Measurements from ENCODE around the gene SPAST.

Gene SPAST

GRCh38 chr2:32061973-32062861 is 1.1 kb upstream of the SPAST start:
- no peaks in the 10 kb centered on the region for H3K9me3 ChIP-seq (ENCODE audit: control insufficient read depth, insufficient read depth, low read length)
- H3K36me3 ChIP-seq (ENCODE audit: control insufficient read depth, insufficient read depth, low read length) = 0 out of 2 replicates have a peak, but pooled peaks cover 5% of the 10 kb centered on the region
- peak overlapping the region; percentile 94 for H3K27ac ChIP-seq (ENCODE audit: low read depth, low read length)
- H3K4me3 ChIP-seq (ENCODE audit: low read depth, low read length) = peak overlapping the region; percentile 95
- H3K4me1 ChIP-seq (ENCODE audit: control insufficient read depth, insufficient read depth, low read length) = peaks cover 8% of the 10 kb centered on the region; the same call in 1 of the 2 replicates
- H3K27me3 ChIP-seq (ENCODE audit: control insufficient read depth, insufficient read depth, low read length) = no peaks in the 10 kb centered on the region
- H3K9ac ChIP-seq (ENCODE audit: low read depth, low read length) = peak overlapping the region; percentile 72; the same call in 1 of the 2 replicates

GRCh38 chr2:32064021-32064601 is 755 bp downstream of the SPAST start:
- Histone ChIP-seq H3K27me3 (ENCODE audit: control insufficient read depth, insufficient read depth, low read length) (no peaks in the 10 kb centered on the region), H3K27ac (ENCODE audit: low read depth, low read length) (peak overlapping the region; percentile 94), H3K4me1 (ENCODE audit: control insufficient read depth, insufficient read depth, low read length) (peaks cover 8% of the 10 kb centered on the region; the same call in 1 of the 2 replicates), H3K36me3 (ENCODE audit: control insufficient read depth, insufficient read depth, low read length) (0 out of 2 replicates have a peak, but pooled peaks cover 5% of the 10 kb centered on the region), H3K4me3 (ENCODE audit: low read depth, low read length) (peak overlapping the region; percentile 95), H3K9ac (ENCODE audit: low read depth, low read length) (peak overlapping the region; percentile 38), H3K9me3 (ENCODE audit: control insufficient read depth, insufficient read depth, low read length) (no peaks in the 10 kb centered on the region)

- H3K27ac ChIP-seq (ENCODE audit: low read depth, low read length) = no peak overlapping the region
Observed at GRCh38 chr2:32064713-32065112, 1.4 kb downstream of the SPAST start.

GRCh38 chr2:32067549-32067948 is 4.2 kb downstream of the SPAST start:
- H3K36me3 ChIP-seq (ENCODE audit: control insufficient read depth, insufficient read depth, low read length) = peaks cover 15% of the 10 kb centered on the region; the same call in 1 of the 2 replicates
- H3K27ac ChIP-seq (ENCODE audit: low read depth, low read length) = no peak overlapping the region
- H3K9ac ChIP-seq (ENCODE audit: low read depth, low read length) = no peak overlapping the region
- peaks cover 3% of the 10 kb centered on the region; the same call in 1 of the 2 replicates for H3K4me1 ChIP-seq (ENCODE audit: control insufficient read depth, insufficient read depth, low read length)
- no peaks in the 10 kb centered on the region for H3K27me3 ChIP-seq (ENCODE audit: control insufficient read depth, insufficient read depth, low read length)
- no peak overlapping the region for H3K4me3 ChIP-seq (ENCODE audit: low read depth, low read length)
- no peaks in the 10 kb centered on the region for H3K9me3 ChIP-seq (ENCODE audit: control insufficient read depth, insufficient read depth, low read length)

More at GRCh38 chr2:32064713-32065112, 1.4 kb downstream of the SPAST start:
- peaks cover 8% of the 10 kb centered on the region; the same call in 1 of the 2 replicates for H3K4me1 ChIP-seq (ENCODE audit: control insufficient read depth, insufficient read depth, low read length)
- H3K9ac ChIP-seq (ENCODE audit: low read depth, low read length) = no peak overlapping the region; the same call in 1 of the 2 replicates
- H3K9me3 ChIP-seq (ENCODE audit: control insufficient read depth, insufficient read depth, low read length) = no peaks in the 10 kb centered on the region
- peak overlapping the region; percentile 95 for H3K4me3 ChIP-seq (ENCODE audit: low read depth, low read length)
- H3K27me3 ChIP-seq (ENCODE audit: control insufficient read depth, insufficient read depth, low read length) = no peaks in the 10 kb centered on the region
- H3K36me3 ChIP-seq (ENCODE audit: control insufficient read depth, insufficient read depth, low read length) = 0 out of 2 replicates have a peak, but pooled peaks cover 5% of the 10 kb centered on the region

- no peaks in the 10 kb centered on the region for H3K9me3 ChIP-seq (ENCODE audit: control insufficient read depth, insufficient read depth, low read length)
Observed at GRCh38 chr2:32074134-32074506, 10.8 kb downstream of the SPAST start.

GRCh38 chr2:32095671-32096070 is 32.3 kb downstream of the SPAST start:
- H3K9ac ChIP-seq (ENCODE audit: low read depth, low read length) = no peak overlapping the region

More at GRCh38 chr2:32074134-32074506, 10.8 kb downstream of the SPAST start:
- Histone ChIP-seq H3K27ac (ENCODE audit: low read depth, low read length) (no peak overlapping the region), H3K36me3 (ENCODE audit: control insufficient read depth, insufficient read depth, low read length) (peaks cover 10% of the 10 kb centered on the region; the same call in 1 of the 2 replicates), H3K4me1 (ENCODE audit: control insufficient read depth, insufficient read depth, low read length) (no peaks in the 10 kb centered on the region), H3K9ac (ENCODE audit: low read depth, low read length) (no peak overlapping the region), H3K4me3 (ENCODE audit: low read depth, low read length) (no peak overlapping the region), H3K27me3 (ENCODE audit: control insufficient read depth, insufficient read depth, low read length) (no peaks in the 10 kb centered on the region)

GRCh38 chr2:32108111-32108510 is 44.8 kb downstream of the SPAST start:
- H3K36me3 ChIP-seq (ENCODE audit: control insufficient read depth, insufficient read depth, low read length) = peaks cover 22% of the 10 kb centered on the region

More at GRCh38 chr2:32095671-32096070, 32.3 kb downstream of the SPAST start:
- H3K27me3 ChIP-seq (ENCODE audit: control insufficient read depth, insufficient read depth, low read length) = no peaks in the 10 kb centered on the region
- peaks cover 10% of the 10 kb centered on the region; the same call in 1 of the 2 replicates for H3K36me3 ChIP-seq (ENCODE audit: control insufficient read depth, insufficient read depth, low read length)
- H3K27ac ChIP-seq (ENCODE audit: low read depth, low read length) = no peak overlapping the region
- H3K9me3 ChIP-seq (ENCODE audit: control insufficient read depth, insufficient read depth, low read length) = no peaks in the 10 kb centered on the region
- no peak overlapping the region for H3K4me3 ChIP-seq (ENCODE audit: low read depth, low read length)
- no peaks in the 10 kb centered on the region for H3K4me1 ChIP-seq (ENCODE audit: control insufficient read depth, insufficient read depth, low read length)

GRCh38 chr2:32118055-32118454 is 54.7 kb downstream of the SPAST start:
- H3K36me3 ChIP-seq (ENCODE audit: control insufficient read depth, insufficient read depth, low read length) = peaks cover 21% of the 10 kb centered on the region
- H3K4me3 ChIP-seq (ENCODE audit: low read depth, low read length) = no peak overlapping the region
- H3K4me1 ChIP-seq (ENCODE audit: control insufficient read depth, insufficient read depth, low read length) = no peaks in the 10 kb centered on the region
- H3K27me3 ChIP-seq (ENCODE audit: control insufficient read depth, insufficient read depth, low read length) = no peaks in the 10 kb centered on the region
- H3K9me3 ChIP-seq (ENCODE audit: control insufficient read depth, insufficient read depth, low read length) = no peaks in the 10 kb centered on the region
- H3K27ac ChIP-seq (ENCODE audit: low read depth, low read length) = no peak overlapping the region
- H3K9ac ChIP-seq (ENCODE audit: low read depth, low read length) = no peak overlapping the region

More at GRCh38 chr2:32108111-32108510, 44.8 kb downstream of the SPAST start:
- peaks cover 10% of the 10 kb centered on the region for H3K9me3 ChIP-seq (ENCODE audit: control insufficient read depth, insufficient read depth, low read length)
- no peak overlapping the region for H3K4me3 ChIP-seq (ENCODE audit: low read depth, low read length)
- no peaks in the 10 kb centered on the region for H3K4me1 ChIP-seq (ENCODE audit: control insufficient read depth, insufficient read depth, low read length)
- no peak overlapping the region for H3K27ac ChIP-seq (ENCODE audit: low read depth, low read length)
- no peak overlapping the region for H3K9ac ChIP-seq (ENCODE audit: low read depth, low read length)
- H3K27me3 ChIP-seq (ENCODE audit: control insufficient read depth, insufficient read depth, low read length) = no peaks in the 10 kb centered on the region

GRCh38 chr2:32119161-32119560 is 55.8 kb downstream of the SPAST start:
- Histone ChIP-seq H3K4me3 (ENCODE audit: low read depth, low read length) (no peak overlapping the region), H3K27me3 (ENCODE audit: control insufficient read depth, insufficient read depth, low read length) (no peaks in the 10 kb centered on the region), H3K27ac (ENCODE audit: low read depth, low read length) (no peak overlapping the region), H3K36me3 (ENCODE audit: control insufficient read depth, insufficient read depth, low read length) (peaks cover 25% of the 10 kb centered on the region), H3K9ac (ENCODE audit: low read depth, low read length) (no peak overlapping the region), H3K4me1 (ENCODE audit: control insufficient read depth, insufficient read depth, low read length) (no peaks in the 10 kb centered on the region), H3K9me3 (ENCODE audit: control insufficient read depth, insufficient read depth, low read length) (no peaks in the 10 kb centered on the region)

- Histone ChIP-seq H3K27ac (ENCODE audit: low read depth, low read length) (no peak overlapping the region), H3K4me1 (ENCODE audit: control insufficient read depth, insufficient read depth, low read length) (no peaks in the 10 kb centered on the region), H3K9me3 (ENCODE audit: control insufficient read depth, insufficient read depth, low read length) (no peaks in the 10 kb centered on the region), H3K9ac (ENCODE audit: low read depth, low read length) (no peak overlapping the region), H3K27me3 (ENCODE audit: control insufficient read depth, insufficient read depth, low read length) (no peaks in the 10 kb centered on the region), H3K36me3 (ENCODE audit: control insufficient read depth, insufficient read depth, low read length) (peaks cover 21% of the 10 kb centered on the region), H3K4me3 (ENCODE audit: low read depth, low read length) (no peak overlapping the region)
Observed at GRCh38 chr2:32124660-32125059, 61.3 kb downstream of the SPAST start.

GRCh38 chr2:32128636-32129035 is 65.3 kb downstream of the SPAST start:
- Histone ChIP-seq H3K9ac (ENCODE audit: low read depth, low read length) (no peak overlapping the region), H3K36me3 (ENCODE audit: control insufficient read depth, insufficient read depth, low read length) (peaks cover 38% of the 10 kb centered on the region), H3K4me3 (ENCODE audit: low read depth, low read length) (no peak overlapping the region), H3K27ac (ENCODE audit: low read depth, low read length) (no peak overlapping the region), H3K4me1 (ENCODE audit: control insufficient read depth, insufficient read depth, low read length) (no peaks in the 10 kb centered on the region), H3K9me3 (ENCODE audit: control insufficient read depth, insufficient read depth, low read length) (no peaks in the 10 kb centered on the region), H3K27me3 (ENCODE audit: control insufficient read depth, insufficient read depth, low read length) (no peaks in the 10 kb centered on the region)

Measured in HUES48 (cell line).